HG02840 (cell line): ENCODE data around the gene BMPER.

Experiments used
- ATAC-seq: cut with Tn5 transposase; IDR thresholded peaks from one replicate; pipeline ENCODE4 v1.9.1; 2021; ENCODE audit warnings: mild to moderate bottlenecking, moderate library complexity, moderate number of reproducible peaks; ENCODE audit not compliant: unreplicated experiment, low FRiP score

Gene BMPER

DNA sequence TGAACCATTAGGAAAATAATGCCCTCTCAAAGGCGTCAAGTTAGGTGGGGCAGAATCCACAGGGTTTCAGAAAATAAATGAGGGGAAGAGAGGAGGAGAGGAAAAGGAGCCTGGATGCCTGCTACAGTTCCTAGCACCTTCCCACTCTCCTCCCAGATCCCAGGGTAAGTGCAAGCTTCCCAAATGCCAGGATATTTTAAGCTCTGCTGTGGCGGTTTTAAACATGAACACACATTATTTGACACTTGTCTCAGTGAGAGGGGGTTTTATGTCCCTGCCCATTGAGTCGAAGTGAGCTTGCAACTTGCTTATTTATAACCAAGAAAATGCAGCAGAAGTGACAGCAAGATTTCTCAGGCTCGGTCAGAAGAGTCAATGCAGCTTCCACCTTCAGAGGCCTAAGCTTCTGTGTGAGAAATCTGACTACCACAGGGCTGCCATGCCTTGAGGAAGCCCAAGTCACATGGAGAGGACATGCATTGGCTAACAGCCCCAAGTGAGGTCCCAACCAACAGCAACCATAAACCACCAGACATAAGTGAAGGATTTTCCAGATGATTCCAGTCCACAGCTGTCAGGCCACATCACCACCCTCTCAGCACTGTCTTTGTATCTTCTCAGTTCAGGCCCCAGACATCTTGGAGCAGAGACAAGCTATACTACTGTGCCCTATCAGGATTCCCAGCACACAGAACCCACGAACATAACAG, 17.9 kb upstream of the BMPER start:
- ATAC-seq = no peak

DNA sequence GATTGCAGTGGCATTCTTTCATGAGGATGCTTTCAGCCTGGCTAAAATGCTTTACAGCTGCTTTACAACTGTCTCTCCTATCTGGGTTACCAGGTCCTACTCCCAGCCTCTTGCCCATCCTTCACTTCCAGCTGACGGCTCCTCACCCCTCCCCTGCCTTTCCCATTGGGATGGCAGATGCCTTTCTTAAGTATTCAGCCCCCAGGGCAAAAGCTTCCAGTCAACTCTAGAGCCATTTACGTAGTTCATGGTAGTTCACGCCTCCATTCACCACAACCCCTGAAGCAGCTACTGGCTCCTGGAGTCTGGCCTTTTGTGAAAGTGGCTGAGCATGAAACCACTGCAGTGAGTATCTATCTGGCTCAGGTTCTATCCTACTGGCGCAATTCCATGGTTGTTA, 17.2 kb upstream of the BMPER start:
- no peak for ATAC-seq

DNA sequence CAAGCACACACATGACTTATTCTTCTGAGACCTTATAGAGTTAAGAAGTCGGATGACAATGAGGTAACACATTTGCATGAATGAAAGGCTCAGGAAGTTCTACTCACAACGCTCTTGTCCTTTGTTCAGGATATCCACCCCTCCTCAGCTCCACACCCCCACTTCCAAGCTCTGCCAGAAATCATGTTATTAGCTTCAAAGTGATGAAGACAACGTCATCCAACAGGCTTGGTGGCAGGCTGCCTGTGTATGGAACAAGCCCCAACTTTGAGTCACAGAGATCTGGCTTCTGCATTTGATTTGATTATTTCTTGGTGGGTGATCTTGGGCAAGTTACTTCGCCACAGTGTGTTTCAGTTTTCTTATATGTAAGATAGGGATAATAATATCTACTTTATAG, 12.4 kb upstream of the BMPER start:
- ATAC-seq = no peak

DNA sequence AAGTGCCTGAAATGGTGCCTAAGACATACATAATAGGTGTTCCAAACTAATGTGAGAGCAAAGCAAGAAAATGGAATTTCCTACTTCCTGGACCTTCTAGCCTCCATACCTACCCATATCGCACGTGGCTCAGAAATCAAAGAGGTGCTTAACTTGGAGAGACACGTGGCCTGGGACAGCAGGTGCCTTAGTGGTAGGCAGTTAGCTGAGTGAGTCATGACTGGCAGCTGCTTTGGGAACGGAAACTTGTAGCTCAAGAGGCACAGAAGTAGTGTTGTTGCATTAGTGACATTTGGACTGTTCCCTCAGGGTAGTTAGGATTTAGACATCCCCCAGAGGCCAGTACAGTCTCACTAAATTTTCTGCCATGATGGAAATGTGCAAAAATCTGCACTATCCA, 12.0 kb upstream of the BMPER start:
- no peak for ATAC-seq

DNA sequence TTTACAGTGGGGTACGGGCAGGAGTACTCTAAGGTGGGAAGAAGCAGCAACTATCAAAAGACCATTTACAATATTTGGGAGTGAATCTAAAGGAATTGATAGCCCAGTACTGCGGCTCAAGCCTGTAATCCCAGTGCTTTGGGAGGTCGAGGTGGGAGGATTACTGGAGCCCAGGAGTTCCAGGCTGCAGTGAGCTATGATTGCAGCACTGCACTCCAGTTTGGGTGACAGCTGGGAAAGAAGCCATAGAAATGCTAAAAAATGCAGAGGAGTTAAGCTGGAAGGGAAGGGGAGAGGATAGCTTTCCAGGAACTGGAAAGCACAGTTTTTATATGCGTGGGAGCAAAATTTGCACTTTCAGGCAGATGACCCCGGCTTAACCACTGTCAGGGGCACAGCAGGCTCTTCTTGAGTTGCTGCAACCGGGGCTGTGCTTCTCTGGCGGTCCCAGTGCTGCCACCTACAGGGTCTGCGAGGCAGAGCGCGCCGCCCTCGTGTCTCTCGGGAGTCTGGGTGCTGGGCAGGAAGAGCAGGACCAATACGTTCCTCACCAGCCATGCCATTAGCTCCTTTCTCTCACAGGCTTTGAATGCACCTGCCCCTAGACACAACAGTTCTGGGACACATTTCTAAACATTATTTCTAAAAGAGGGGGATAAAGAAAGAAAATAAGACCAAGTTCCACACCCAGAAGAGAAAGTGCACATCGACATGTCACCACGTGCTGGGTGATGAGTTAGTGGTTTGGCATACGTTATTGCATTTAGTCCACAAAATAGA, 10.1 kb upstream of the BMPER start:
- ATAC-seq = no peak

DNA sequence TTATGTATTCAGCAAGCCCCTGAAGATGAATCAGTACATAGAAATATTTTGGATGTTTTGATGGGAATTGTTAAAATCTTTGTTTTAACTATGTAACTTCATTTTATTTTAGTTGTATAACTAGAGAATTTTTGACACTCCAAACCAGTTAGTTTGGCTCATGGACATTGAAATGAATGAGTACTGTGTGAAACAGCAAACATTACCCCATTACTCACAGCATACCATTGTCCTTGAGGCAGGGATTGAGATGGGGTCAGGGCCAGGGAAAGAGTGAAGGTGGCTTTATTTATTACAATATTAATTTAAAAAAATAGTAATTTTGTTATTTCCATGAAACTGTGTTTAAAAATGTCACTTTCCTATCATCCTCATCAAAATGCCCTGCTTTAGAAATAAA, 4.8 kb upstream of the BMPER start:
- ATAC-seq = no peak

DNA sequence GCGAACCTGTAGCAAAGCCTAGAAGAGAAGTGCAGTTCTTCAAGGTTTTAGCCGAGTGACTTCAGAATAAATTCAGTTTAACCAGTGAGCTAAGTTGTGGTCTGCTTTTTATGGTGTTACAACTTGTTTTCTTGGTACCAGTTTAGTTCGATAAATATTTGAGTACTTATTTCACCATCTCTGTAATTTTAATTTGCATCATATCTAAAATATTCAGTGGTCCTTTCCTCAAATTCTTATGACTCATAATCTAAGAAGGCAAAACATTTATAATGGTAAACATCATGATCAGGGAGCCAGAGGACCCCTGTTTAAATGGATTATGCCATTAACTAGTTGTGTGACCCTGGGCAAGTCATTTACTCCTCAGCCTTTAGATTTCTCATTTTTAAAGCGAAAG, 4.1 kb upstream of the BMPER start:
- ATAC-seq = no peak

DNA sequence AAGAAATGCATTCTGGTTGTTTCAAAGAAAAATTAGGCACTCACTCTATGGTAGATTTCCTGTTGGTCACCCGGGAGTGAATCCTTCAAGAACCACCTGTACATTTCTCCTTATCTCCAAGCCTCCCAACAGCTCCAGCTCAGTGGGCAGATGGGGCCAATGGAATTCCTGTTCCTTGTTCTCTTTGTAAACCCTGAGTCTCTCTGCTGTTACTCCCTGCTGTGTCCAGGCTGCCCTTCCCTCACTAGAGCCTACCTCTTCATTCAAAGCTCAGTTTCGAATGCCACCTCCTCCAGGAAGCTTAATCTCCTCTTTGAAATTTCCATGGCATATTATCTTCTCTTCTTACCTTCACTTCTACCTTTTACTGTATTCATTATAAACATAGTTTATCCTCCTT, 3.5 kb upstream of the BMPER start:
- ATAC-seq = no peak

DNA sequence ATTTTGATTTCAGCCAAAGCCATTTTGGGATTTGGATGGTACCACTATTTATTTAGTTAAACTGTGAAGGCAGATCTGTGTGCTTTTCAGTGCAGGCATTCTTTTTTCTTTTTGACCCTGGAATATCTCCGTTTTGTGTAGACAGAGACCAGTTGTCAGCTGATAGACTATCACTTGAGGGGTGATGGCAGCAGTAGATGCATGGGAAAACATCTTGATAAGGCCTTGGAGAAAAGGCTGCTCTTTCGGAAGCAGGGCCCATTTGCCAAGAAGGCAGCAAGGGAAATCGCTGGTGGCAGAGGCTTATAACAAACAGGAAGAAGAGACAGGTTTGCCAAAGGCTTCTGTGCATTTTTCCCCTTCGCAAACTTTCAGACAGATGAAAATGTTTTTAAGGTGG, 2.6 kb upstream of the BMPER start:
- no peak for ATAC-seq

DNA sequence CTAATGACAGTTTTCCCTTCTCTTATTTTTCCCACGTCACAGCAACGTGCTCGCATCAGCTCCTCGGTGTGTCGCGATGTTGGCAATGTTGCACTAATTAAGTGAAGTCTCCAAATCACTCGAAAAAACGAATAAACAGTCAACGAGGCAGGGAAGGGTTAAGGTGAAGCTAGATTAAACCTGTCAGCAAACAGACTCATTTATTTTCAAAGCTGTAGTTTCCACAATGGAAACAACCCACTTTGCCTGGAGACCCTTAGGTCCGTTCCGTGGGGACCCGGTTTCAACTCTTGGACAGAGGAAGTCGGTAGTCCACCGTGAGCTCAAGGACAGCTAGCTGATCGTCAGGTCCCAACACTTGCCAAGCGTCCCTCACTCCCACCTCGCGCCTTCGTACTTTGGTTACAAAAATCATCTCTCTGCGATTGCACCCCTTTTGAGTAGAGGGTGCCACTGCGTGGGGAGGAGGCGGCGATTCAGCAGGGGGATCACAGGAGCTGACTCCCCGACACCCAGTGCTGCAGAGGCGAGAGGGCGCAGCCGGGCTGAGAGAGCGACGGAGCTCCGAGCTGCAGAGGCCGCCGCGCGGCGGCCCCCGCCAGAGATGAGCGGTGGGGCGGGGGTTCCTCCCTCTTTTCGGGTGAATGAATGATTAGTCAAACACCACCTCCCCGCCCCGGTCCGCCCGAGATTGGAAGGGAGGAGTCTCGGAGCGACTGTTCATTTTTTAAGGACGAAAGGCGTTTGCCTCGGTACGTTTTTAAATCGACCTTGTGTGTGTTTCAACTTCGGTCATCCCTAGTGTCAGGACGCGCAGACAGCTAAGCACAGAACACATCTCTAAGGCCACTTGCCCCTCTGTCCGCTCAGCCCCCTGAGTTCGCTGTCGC, 1.3 kb upstream of the BMPER start:
- no peak for ATAC-seq

DNA sequence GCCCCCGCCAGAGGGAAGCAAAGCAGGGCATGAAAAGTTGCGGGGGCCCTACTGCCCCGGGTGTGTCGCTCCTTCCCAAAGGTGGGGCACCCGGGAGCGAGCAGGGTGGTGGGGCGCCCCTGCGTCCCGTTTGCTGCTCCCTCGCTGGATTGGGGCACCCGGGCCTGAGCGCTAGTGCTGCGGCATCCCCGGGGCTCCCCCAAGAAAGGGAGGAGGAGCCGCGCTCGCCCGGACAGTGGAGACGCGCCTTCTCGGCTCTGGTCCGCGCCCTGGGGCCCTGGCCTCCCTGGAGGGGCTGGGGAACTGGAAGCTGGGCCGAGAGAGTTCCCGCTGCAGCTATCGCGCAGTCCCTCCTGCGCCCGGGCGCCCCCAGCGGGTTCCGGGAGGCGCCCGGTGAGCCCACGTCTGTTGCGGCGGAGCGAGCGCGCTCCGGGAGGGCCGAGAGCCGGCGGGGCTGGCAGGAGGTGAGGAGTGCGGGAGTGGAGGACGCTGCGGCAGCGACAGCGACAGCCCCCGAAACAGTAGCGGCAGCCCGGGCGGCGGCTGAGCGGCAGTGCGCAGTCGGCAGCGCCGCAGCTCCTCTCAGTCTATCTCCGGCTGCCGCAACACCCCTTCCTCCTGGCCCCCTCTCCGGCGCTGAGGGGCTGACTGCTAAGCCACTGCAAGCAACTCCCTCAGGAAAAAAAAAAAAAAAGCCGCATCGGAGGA, 504 bp upstream of the BMPER start:
- ATAC-seq = no peak

DNA sequence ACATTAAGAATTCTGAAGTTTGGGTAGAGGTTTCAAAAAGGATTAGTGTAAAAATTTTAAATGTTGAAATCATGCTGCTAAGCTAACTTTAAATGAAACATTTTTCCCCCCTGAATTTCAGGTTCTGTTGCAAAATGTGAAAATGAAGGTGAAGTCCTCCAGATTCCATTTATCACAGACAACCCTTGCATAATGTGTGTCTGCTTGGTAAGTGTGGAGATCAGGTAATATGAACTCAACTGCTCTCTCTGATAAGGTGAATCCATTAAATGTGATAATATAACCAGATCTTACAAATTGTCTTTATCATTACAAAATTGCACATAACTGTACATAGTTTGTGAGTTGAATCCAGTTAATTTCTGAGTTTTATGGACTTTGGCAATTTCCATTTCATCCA, 1.4 kb downstream of the BMPER start:
- no peak for ATAC-seq

DNA sequence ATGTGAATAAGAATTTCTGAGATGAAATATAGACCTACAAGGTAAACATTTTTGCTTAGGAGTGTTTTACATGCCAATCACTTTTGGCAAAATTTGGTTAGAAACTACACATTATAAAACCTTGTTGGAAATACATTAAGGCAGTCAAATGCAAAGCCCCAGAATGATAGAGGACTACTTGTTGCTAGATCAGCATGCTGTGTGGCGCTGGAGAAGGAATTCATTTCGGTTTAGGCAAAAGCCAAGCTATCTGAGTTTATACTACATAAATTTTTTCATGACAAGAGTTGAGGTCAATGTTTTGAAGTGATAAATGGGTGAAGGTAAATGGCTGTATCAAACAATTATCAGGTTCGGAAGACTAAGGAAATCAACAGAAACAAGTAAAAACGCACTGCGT, 2.3 kb downstream of the BMPER start:
- no peak for ATAC-seq

DNA sequence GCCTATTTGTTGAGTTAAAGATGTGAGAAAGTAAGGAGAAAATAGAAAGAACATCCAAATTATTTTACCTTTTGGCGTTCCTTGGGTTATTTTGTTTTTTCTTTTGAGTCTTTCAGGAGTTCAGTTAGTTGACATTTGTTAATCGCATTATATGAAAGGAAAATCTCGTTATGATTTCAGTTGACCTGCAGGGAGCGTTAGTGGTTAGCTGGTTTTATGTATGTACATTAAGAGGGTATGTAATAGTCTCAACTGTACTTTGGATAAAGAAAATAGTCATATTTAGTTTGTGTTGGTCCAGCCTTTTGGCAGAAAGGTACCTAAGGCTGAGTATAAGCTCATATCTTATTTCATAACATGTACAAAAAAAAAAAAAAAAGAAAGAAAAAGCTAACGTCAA, 4.0 kb downstream of the BMPER start:
- no peak for ATAC-seq

DNA sequence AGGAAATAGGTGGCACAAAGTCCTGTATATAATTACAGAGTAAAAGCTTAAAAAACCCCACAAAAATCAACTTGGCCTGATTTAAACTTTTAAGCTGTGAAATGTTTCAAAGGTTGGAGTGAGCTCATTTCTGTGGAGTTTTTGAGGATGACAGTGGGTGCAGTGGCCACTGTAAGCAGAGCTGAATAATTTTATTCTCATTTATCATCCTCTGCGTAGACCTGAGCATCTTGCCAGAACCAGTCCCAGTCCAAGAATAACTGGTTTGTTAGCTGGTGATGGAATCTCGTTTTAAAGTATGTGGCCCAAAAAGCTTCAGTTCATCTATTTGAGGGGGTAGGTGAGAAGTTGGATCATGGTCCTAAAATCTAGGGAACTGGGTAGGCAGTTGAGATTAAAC, 4.4 kb downstream of the BMPER start:
- ATAC-seq = no peak

DNA sequence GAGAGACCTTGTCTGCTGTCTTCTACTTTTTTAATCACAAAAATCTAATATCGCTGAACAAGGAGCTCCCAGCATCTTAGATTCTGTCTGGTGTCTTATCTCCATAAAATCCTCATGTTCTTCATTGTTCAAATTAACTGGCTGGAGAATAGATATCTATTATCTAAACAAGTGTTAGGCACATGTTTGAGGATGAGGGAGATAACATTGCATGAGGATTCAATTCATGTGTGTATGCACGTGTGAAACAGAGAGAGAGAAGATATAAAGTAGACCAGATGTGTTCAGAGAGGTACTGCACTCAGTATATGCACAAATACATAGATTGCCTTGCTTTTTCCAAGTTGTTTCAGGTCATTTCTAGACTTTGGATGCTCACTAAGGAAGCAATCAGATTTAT, 5.4 kb downstream of the BMPER start:
- no peak for ATAC-seq

DNA sequence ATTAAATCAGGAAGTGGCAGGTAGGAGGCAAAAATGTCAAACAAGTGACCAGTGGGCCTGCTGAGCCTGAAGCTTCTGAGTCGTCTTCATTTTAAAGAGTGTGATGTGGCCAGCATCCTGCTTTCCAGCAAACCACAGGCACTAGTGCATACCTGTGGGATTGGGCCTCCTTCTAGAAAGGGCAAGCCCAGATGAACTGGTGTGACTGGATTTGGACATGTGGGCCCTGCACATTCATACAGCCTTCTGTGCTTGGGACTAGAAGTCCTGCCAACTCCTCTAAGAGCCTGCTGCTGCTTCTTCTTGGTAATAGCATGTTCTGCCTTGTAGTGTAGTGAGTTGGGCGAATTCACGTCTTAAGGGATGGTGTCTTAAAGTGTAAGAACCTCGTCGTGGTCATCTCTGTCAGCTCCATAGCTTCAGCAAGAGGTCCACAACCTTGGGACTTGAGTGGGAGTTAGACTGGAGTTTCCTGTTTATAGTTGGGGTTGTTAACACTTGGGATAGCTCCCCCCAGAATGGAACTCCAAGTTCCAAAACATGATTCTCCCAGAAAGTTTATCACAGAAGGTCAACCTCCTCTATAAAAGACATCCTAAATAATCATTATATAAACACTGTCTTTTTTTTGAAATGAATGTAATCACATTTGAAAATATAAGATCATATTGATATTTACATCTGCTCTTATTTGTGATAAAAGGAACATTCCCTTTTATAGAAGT, 11.2 kb downstream of the BMPER start:
- ATAC-seq = no peak

DNA sequence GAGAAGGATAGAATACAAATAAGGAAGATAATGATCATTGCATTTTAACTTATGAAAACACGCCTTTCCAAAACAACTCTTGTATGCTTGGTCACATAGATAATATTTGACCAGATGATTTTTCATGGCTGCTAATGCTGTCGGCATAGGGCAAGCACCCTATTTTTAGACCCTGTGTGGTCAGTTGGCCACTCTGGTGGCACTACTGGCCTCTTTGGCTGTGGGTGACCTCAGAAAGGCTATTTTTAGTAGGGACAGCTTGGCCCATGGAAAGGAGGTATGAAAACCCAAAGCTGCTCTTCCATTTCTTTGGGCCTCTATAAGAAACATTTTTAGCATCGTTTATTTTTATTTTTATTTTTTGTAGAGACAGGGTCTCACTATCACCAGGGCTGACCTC, 12.3 kb downstream of the BMPER start:
- no peak for ATAC-seq

DNA sequence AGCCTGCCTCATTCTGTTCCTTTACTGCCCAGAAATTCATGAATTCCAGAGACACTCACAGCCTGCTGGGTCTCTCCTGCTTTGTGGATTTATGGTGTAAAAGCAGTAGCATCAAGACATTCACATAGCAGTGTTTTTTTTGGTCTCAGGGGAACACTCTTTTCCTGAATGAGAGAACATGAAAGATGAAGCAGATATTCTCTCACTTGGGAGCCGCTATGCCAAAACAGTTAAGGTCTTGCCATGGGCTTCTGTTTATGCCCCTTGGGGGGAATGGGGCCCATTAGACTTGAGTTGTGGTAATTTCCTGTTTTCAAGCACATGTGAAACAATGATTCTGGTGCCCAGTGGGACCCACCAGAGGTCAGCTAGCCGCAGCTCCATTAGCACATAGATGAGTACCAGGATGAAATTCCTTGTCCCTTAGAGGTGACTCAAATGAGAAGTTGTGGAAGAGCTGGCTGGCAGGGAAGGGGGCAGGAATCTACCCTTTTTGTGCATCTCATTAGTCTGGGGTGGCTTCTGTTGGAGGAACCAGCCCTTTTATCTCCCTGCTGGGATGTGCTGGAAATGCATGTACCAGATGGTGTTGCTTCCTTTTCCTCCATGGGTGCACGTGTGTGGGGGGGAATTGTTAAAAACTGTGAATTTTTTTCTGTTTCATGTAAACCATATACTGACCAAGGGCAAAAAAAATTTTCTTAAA, 13.3 kb downstream of the BMPER start:
- no peak for ATAC-seq
